Eye (tissue), 1 donor: ENCODE measurements around the gene ROR2.
"Not testable (repeated sequence)": the region's sequence is repeated elsewhere in the genome, so short reads cannot be mapped to it uniquely, and the experiment has no call there.

Experiments
- DNase-seq: peaks from one replicate; pipeline ENCODE4 v3.0.0-alpha.2; 2015

Gene ROR2

GRCh38 chr9:91949946-91950664, at the start of gene ROR2:
Gene ROR2, minus strand, starts transcription at chr9:91950228.
- peak; percentile 92 for DNase-seq

GRCh38 chr9:91995000-91995655, 45.1 kb upstream of the ROR2 start:
- no peak for DNase-seq

- no peak for DNase-seq
These were observed 44.4 kb upstream of the ROR2 start for GRCh38 chr9:91994422-91994821.

GRCh38 chr9:91992461-91993041, 42.5 kb upstream of the ROR2 start:
- peak; percentile 78 for DNase-seq

DNA sequence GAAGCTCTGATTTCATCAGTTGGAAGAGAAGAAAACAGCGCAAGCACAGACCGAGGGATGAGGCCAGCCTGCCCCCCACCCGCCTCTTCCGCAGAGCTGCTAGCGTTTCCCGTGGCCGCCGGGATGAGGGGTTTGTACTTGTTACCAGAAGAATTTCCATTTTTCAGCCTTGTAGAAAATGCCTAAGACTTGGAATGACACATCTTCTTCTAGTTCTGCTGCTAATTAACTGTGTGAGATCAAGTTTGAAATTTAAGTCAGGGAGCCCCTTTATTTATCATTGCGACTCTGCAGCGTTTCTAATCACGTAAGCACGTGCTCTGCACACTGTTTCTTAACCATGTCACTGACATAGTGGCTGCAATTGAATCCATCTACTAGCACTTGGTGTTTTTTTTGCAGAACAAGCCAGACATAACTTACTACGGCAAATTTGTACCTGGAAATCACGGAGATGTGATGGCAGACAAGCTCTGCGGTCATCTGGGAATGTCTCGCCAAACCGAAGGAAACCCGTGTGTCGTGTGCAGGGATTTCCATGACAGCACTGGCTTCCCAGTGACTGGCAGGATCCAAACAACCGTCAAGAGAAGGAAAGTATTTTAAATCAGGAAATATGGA, 41.8 kb upstream of the ROR2 start:
- peak; percentile 56 for DNase-seq

DNA sequence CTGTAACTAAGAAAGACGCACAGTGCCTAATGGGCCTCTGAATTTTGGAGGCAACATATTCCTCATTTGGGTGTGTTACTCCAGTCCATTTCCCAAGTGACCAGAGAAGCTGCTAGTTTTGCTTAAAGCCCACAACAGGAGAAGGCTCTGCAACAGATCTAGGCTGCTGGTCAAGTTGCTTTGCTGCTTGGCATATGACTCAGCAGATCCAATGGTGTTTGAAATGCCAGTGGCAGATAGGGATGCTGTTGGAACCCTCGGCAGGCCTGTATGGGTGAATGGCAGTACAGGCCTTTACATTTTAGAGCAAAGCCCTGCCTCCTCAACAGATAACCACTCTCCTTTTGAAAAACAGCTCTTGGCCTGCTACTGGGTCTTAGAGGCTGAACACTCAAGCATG, 36.2 kb upstream of the ROR2 start:
- no peak for DNase-seq

DNA sequence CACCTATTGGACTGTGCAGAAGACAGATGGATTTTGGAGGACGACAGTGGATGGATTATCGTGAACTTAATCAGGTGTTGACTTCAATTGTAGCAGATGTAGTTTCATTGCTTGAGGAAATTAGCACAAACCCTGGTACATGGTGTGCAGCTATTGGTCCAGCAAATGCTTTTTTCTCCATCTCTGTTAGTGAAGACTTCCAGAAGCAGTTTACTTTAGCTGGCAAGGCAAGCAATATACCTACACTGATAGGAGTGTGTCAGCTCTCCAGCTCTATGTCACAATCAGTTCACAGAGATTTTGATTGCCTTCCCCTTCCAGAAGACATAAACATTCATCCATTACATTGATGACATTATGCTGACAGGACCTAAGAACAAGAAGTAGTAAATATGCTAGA, 35.7 kb upstream of the ROR2 start:
- no peak for DNase-seq

GRCh38 chr9:91978740-91979414, 28.8 kb upstream of the ROR2 start:
- peak; percentile 29 for DNase-seq

DNA sequence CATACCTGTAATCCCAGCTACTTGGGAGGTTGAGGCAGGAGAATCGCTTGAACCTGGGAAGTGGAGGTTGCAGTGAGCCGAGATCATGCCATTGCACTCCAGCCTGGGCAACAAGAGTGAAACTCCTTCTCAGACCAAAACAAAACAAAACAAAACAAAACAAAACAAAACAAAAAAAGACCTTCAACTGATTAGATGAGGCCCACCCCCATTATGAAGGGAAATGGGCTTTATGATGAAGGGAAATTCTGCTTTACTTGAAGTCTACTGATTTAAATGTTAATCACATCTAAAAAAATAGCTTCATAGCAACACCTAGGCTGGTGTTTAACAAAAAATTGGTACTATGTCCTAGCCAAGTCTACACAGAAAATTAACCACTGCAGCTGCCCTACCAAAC, 25.2 kb upstream of the ROR2 start:
- not testable (repeated sequence) for DNase-seq

DNA sequence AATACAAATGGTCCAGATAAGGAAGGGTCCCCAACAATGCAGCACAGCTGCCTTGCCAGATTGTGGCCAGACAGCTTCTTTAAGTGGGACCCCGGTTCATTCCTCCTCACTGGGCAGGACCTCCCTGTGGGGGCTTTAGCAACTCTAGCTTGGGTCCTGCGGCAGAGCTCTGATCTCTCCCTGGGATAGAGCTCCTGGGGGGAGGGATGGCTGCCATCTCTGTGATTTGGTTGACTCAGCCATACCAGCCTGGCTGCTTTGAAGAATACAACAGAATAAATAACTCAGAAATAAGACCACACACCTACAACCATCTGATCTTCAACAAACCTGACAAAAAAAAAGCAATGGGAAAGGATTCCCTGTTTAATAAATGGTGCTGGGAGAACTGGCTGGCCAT, 22.7 kb upstream of the ROR2 start:
- DNase-seq: no peak

GRCh38 chr9:91972076-91972626, 22.1 kb upstream of the ROR2 start:
- no peak for DNase-seq

DNA sequence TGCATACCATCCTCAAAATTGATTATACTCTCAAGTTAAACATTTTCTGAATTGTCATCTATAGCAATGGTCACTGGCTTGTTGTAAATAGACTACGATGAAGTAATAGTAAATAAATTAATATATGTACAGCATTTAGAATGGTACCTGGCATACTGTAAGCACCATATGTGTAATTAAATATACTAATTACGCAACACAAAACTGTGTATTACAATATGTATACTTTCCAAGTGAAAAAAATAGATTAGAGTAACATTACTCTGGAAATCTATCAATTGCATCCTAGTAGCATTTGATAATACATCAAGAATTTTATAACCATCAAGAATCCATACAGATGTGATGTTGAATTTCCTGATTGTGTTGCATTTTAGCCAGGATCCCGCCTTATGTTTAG, 17.2 kb upstream of the ROR2 start:
- no peak for DNase-seq

DNA sequence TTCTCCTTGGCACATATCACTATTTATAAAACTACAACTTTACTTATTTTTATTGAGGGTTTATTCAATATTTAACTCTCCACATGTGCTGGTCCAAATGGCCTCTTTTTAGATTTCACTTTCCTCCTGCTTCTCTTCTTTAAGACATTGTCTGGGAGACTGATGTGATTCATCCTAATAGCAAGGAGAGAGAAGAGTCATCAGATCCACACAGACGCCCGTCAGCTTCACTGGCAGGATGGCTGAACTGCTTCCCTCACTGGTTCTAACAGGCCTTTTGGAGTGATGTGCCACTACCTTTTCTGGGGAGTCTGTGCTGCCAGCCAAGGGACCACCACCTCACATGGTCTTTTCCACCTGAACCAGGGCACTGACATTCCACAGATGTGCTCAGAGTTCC, 16.5 kb upstream of the ROR2 start:
- DNase-seq: no peak

DNA sequence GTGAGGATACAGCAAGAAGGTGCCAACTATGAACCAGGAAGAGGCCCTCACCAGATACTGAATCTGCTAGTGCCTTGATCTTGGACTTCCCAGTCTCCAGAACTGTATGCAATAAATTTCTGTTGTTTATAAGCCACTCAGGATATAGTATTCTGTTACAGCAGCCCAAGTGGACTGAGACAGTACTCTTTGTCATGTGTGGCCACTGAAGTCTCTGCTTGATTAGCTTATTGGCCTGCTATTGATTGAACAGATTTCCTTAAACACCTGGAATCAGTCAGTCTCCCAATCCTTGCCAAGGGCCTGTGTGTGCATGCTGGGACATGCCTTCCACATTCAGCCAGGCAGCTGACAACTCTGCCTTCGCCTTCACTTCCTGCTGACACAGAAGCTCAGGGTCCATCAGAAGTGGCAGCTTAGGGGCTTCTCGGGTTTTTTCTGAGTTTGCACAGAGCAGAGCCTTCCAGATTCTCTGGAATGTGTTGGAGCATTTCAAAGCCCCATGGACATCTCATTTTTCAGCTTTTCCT, 13.7 kb upstream of the ROR2 start:
- DNase-seq: no peak

DNA sequence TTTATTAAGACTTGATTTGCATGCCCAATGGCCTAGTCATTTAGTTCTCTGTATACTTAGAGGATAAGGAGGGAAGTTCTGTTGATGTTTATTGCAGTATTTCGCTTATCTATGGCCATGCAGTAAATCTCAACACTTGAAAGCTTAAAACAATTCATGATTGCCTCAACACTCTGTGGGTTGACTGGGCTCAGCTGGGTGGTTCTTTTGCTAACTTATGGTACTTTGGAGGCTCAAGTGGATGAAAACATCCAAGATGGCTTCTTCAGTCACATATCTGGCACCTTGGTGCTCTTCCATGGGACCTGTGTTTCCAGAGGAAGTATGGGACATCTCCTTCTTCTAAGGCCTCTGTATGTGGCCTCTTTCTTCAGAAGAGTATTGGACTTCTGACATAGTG, 10.3 kb upstream of the ROR2 start:
- DNase-seq: no peak

GRCh38 chr9:91958174-91958573, 8.1 kb upstream of the ROR2 start:
- no peak for DNase-seq

- peak; percentile 87 for DNase-seq
These were observed 4.9 kb upstream of the ROR2 start for GRCh38 chr9:91954841-91955471.

GRCh38 chr9:91953718-91954117, 3.7 kb upstream of the ROR2 start:
- no peak for DNase-seq

GRCh38 chr9:91951944-91952520, 2.0 kb upstream of the ROR2 start:
- no peak for DNase-seq

- DNase-seq: peak; percentile 77
These were observed 559 bp downstream of the ROR2 start for GRCh38 chr9:91949392-91949945.

DNA sequence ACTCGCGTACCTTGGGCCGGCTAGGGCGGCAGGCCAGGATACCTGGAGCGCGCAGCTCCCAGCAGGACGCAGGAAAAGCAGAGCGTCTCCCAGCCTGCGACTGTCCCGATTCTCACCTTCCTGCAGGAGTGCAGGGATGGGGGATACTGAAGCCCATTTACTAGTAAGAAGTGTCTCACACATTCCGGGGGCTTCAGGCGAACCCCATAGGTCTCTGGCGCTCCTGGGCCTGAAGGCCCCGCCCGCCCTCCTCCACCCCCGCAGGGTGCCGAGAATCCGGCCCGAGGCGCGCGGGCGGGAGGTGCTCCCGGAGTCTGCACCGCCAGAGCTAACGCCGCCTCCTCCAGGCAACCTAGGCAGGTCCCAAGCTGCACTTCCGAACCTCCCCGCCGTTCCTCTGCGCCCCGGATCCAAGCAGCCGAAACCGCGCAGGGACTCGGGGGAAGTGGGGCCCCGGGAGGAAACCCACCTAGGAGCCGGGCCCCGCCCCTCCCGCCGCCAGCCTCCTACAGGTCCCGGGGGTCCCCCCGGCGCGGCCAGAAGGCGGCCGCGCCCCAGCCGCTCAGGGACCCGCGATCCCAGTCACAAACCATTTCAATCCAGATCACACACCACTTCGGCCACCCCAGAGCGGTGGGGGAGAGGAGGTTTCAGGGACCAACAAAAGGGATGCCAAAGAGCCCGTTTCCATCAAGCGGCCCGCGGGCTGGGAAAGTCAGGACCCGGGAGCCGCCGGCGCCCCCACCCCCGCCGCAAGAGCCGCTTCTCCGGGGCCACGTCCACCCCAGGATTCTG, 1.2 kb downstream of the ROR2 start:
- DNase-seq: peak; percentile 84
